Superior temporal gyrus (tissue), 1 donor: ENCODE results near the gene BCL3.
"Not testable (repeated sequence)": the region's sequence is repeated elsewhere in the genome, so short reads cannot be mapped to it uniquely, and the experiment has no call there.

Experiments used
- DNase-seq: peaks from one replicate; pipeline ENCODE4 v3.0.0-alpha.2; 2016; ENCODE audit errors: extremely low spot score

BCL3 gene

GRCh38 chr19:44721369-44721768 is 27.1 kb upstream of the BCL3 start:
- not testable (repeated sequence) for DNase-seq

- DNase-seq, result no peak
These were observed 26.1 kb upstream of the BCL3 start for GRCh38 chr19:44722131-44723121.

GRCh38 chr19:44723299-44723951 is 25.1 kb upstream of the BCL3 start:
- no peak for DNase-seq

- peak; percentile 85 for DNase-seq
These were observed 24.6 kb upstream of the BCL3 start for GRCh38 chr19:44723952-44724319.

GRCh38 chr19:44725251-44725650 is 23.3 kb upstream of the BCL3 start:
- DNase-seq, result no peak

GRCh38 chr19:44725684-44726083 is 22.8 kb upstream of the BCL3 start:
- DNase-seq, result no peak

- no peak for DNase-seq
These were observed 22.0 kb upstream of the BCL3 start for GRCh38 chr19:44726465-44726864.

GRCh38 chr19:44728178-44728577 is 20.3 kb upstream of the BCL3 start:
- DNase-seq, result no peak

- DNase-seq, result no peak
These were observed 18.9 kb upstream of the BCL3 start for GRCh38 chr19:44729516-44730033.

- DNase-seq, result no peak
These were observed 17.4 kb upstream of the BCL3 start for GRCh38 chr19:44731081-44731480.

- no peak for DNase-seq
These were observed 16.9 kb upstream of the BCL3 start for GRCh38 chr19:44731622-44732021.

GRCh38 chr19:44732235-44733014 is 16.1 kb upstream of the BCL3 start:
- no peak for DNase-seq

- DNase-seq, result no peak
These were observed 14.2 kb upstream of the BCL3 start for GRCh38 chr19:44734357-44734756.

GRCh38 chr19:44735011-44735410 is 13.5 kb upstream of the BCL3 start:
- DNase-seq, result no peak

- DNase-seq, result no peak
These were observed 11.1 kb upstream of the BCL3 start for GRCh38 chr19:44737238-44738071.

GRCh38 chr19:44738136-44738535 is 10.4 kb upstream of the BCL3 start:
- no peak for DNase-seq

- DNase-seq, result no peak
These were observed 9.6 kb upstream of the BCL3 start for GRCh38 chr19:44738603-44739558.

- no peak for DNase-seq
These were observed 8.1 kb upstream of the BCL3 start for GRCh38 chr19:44740351-44740824.

GRCh38 chr19:44741258-44741731 is 7.2 kb upstream of the BCL3 start:
- no peak for DNase-seq
